SK-N-SH (cell line): ENCODE data around the gene FETUB.

Source experiments
- FOSL2 ChIP-seq: IDR thresholded peaks from 2 replicates; pipeline ENCODE4 v1.4.0; 2012; ENCODE audit warnings: low read depth, mild to moderate bottlenecking, moderate library complexity, borderline replicate concordance
- MEF2A ChIP-seq: IDR thresholded peaks from 2 replicates; pipeline ENCODE4 v1.4.0; 2012; ENCODE audit warnings: low read depth, borderline replicate concordance
- RFX5 ChIP-seq: IDR thresholded peaks from 2 replicates; pipeline ENCODE4 v1.6.1; 2012; ENCODE audit warnings: mild to moderate bottlenecking, improper control_type of control experiment, low read length
- TF ChIP-seq, protein P1 (sequence below): fragments of 200-600 bp; sonication (generic); IDR thresholded peaks from 2 replicates; pipeline ENCODE4 v1.6.1; 2017; ENCODE audit warnings: antibody characterized with exemption, mild to moderate bottlenecking, moderate library complexity

DNA sequence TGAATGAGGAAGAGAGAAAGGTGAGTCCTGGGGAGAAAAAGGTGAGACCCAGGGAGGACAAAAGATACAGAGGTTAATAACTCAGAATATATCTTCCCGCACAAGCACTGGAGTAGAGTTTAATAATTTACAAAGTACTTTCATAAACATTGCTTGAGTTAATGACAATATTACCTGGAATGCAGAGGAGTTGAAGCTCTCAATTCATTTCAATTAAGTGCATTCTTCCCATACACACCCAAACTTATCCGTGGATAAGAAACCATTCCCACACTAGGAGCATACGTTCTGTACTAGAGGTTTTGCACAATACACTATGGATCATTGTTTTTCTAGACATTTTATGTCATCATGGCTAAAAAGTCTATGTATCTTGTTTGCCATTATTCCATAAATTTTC is 53.6 kb downstream of the FETUB start:
- TF ChIP-seq MEF2A (no peak), RFX5 (no peak), FOSL2 (no peak)
- TF ChIP-seq, protein P1, sequence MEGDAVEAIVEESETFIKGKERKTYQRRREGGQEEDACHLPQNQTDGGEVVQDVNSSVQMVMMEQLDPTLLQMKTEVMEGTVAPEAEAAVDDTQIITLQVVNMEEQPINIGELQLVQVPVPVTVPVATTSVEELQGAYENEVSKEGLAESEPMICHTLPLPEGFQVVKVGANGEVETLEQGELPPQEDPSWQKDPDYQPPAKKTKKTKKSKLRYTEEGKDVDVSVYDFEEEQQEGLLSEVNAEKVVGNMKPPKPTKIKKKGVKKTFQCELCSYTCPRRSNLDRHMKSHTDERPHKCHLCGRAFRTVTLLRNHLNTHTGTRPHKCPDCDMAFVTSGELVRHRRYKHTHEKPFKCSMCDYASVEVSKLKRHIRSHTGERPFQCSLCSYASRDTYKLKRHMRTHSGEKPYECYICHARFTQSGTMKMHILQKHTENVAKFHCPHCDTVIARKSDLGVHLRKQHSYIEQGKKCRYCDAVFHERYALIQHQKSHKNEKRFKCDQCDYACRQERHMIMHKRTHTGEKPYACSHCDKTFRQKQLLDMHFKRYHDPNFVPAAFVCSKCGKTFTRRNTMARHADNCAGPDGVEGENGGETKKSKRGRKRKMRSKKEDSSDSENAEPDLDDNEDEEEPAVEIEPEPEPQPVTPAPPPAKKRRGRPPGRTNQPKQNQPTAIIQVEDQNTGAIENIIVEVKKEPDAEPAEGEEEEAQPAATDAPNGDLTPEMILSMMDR = no peak
